DMS 273 (cell line): ENCODE data around the gene FAM114A1.
"Not testable (repeated sequence)": the region's sequence is repeated elsewhere in the genome, so short reads cannot be mapped to it uniquely, and the experiment has no call there.

Experiments used
- DNase-seq: peaks from one replicate; lab custom pipeline; 2025; ENCODE audit not compliant: unreplicated experiment; lab: John Stamatoyannopoulos, UW

FAM114A1 gene

GRCh38 chr4:38930707-38931106, 63.1 kb downstream of the FAM114A1 start:
- no peak for DNase-seq

- no peak for DNase-seq
Measured at GRCh38 chr4:38931125-38931524, 63.5 kb downstream of the FAM114A1 start.

GRCh38 chr4:38935391-38936073, 67.9 kb downstream of the FAM114A1 start:
- DNase-seq = no peak

- DNase-seq = no peak
Measured at GRCh38 chr4:38939165-38939564, 71.6 kb downstream of the FAM114A1 start.

- DNase-seq = no peak
Measured at GRCh38 chr4:38940476-38940875, 72.9 kb downstream of the FAM114A1 start.

- not testable (repeated sequence) for DNase-seq
Measured at GRCh38 chr4:38941906-38942305, 74.3 kb downstream of the FAM114A1 start.

GRCh38 chr4:38943343-38943742, 75.7 kb downstream of the FAM114A1 start:
- peak; percentile 90 for DNase-seq

- no peak for DNase-seq
Measured at GRCh38 chr4:38944440-38944839, 76.8 kb downstream of the FAM114A1 start.

GRCh38 chr4:38946919-38947318, 79.3 kb downstream of the FAM114A1 start:
- DNase-seq = no peak

GRCh38 chr4:38948551-38948950, 80.9 kb downstream of the FAM114A1 start:
- peak; percentile 29 for DNase-seq

- no peak for DNase-seq
Measured at GRCh38 chr4:38949411-38950051, 81.9 kb downstream of the FAM114A1 start.

- no peak for DNase-seq
Measured at GRCh38 chr4:38950159-38950558, 82.6 kb downstream of the FAM114A1 start.

GRCh38 chr4:38950734-38951133, 83.1 kb downstream of the FAM114A1 start:
- DNase-seq = no peak

GRCh38 chr4:38951598-38951997, 84.0 kb downstream of the FAM114A1 start:
- no peak for DNase-seq

- no peak for DNase-seq
Measured at GRCh38 chr4:38952017-38952416, 84.4 kb downstream of the FAM114A1 start.

GRCh38 chr4:38954727-38955126, 87.1 kb downstream of the FAM114A1 start:
- DNase-seq = no peak

- DNase-seq = no peak
Measured at GRCh38 chr4:38955957-38956356, 88.4 kb downstream of the FAM114A1 start.

GRCh38 chr4:38957261-38957815, 89.7 kb downstream of the FAM114A1 start:
- no peak for DNase-seq

- DNase-seq = no peak
Measured at GRCh38 chr4:38957893-38958292, 90.3 kb downstream of the FAM114A1 start.

- no peak for DNase-seq
Measured at GRCh38 chr4:38958453-38959190, 91.0 kb downstream of the FAM114A1 start.

- DNase-seq = not testable (repeated sequence)
Measured at GRCh38 chr4:38959248-38959647, 91.6 kb downstream of the FAM114A1 start.
